Stimulated activated CD4-positive, alpha-beta T cell treated with anti-CD3 and anti-CD28 coated beads, Interleukin-15, amount 100 ng/mL, for 24 hours (primary cell): ENCODE results near the gene HNRNPLL.
"Not testable (repeated sequence)": the region's sequence is repeated elsewhere in the genome, so short reads cannot be mapped to it uniquely, and the experiment has no call there.

ENCODE experiments used
- DNase-seq: peaks from one replicate; pipeline ENCODE4 v3.0.0-alpha.2; 2020

HNRNPLL gene

DNA sequence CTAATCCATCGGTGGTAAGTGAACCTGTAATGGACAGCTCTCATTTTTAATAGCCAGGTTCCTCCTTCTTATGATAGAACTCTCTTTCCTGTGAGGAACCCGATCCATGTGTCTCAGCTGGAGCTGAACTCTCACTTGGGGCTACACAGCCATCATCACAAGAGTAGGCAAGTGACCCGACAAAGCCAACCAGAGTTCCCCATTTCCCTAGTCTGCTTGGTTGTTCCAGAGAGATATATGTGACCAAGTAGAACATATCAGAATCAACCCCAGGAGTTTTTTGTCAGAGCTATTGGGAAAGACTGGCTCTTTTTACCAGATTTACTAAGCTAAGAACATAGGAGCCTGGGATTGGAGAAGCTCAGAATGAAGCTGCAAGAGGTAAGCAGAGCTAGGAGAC is 14.6 kb upstream of the HNRNPLL start:
- no peak for DNase-seq

DNA sequence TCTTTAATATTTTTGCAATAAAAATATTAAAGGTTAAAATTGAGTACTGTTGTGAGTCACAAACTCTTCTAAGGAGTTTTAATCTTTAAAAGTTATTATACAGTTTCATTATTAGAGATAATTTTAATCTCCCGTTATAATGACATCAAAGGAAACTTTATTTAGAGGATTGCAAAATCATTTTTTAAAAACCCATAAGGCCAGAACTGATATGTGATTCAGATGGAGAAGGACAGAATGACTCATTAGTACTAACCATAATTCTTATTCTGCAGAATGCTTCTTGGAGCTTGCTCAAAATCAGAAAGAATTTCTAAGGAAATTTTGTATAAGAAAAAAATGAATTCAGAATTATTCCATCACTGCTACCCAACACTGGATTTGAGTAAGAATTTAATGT is 12.5 kb upstream of the HNRNPLL start:
- DNase-seq, result no peak

DNA sequence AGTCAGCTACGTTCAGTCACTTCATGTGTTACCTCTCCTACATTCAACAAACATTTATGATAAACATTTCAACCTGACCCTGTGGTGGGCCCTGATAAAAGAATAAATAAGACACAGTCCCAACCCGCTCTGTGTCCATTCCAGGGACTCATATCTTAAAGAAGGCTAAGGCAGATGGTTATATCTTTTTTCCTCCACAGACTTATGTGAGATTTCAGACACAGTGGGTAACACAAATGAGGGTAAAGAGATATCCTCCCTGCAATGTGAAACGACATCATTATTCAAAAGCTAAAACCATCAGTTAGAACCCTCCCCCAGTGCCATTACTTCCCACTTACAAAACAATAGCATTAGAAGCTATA is 11.1 kb upstream of the HNRNPLL start:
- DNase-seq, result no peak

DNA sequence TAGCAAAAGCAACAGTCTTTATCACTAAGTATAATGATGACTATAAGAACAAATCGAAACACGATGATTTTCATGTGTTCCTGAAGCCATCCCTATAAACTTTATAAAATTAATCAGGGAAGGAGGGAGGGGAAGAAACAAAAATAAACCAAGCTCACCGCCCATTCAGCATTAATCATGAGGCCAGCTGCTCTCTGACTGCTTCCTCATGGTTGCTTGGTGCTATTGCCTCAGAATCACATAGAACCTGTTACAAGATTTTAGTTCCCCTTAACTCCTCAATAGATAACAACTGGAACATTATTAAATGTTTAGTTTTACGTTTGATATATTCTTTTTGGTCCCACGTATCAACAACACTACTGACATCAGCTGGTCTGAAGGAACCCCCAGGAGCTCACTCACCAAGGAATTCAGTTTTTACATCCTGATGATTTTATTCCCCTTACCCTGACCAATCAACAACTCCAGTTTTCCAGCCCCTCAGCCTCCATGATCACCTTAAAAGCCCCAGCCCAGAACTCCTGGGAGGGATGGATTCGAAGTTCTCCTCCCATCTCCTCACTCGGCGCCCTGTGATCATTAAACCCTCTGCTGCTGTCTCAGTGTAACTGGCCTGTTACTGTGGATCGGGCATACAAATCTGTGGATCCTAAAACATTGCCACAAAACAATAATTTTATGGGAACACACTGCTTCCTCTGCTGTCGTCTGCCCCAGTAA is 10.6 kb upstream of the HNRNPLL start:
- no peak for DNase-seq

DNA sequence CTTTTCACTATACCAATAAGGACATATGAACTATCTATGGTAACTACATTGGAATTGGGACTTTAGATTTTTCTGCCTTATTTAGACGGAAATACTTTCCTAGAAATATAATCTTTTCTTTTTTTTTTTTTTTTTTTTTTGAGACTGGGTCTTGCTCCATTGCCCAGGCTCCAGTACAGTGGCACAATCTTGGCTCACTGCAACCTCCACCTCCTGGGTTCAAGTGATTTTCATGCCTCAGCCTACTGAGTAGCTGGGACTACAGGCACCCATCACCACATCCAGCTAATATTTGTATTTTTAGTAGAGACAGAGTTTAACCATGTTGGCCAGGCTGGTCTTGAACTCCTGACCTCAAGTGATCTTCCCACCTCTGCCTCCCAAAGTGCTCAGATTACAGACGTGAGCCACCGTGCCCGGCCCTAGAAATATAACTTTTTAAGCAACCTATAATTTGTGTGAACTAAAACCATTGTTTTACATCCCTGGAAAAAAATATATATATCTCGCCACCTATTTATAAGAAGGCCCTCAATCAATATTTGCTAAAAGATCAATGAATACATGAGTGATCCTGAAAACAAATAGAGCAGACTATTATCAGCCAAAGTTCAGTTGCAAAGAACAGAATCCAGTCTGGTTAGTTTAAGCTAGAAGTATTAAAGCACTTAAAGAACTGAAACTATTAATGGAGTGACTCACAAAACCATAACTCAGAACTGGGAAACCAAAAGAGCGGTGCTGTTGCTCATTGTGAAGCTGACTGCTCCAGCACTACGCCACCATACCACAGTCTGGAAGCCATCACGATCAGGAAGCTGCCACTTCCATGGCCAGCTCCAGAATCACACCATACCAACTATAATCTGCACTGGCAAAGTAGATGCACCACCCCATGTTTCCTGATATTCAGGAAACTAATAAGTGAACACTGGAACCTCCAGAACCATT is 8.4 kb upstream of the HNRNPLL start:
- DNase-seq, result peak; percentile 63

DNA sequence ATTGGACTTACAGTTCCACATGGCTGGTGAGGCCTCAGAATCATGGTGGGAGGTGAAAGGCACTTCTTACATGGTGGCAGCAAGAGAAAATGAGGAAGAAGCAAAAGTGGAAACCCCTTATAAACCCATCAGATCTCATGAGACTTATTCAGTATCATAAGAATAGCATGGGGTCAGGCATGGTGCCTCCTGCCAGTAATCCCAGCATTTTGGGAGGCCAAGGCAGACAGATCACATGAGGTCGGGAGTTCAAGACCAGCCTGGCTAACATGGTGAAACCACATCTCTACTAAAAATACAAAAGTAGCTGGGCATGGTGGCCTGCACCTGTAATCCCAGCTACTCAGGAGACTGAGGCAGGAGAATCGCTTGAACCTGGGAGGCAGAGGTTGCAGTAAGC is 6.5 kb upstream of the HNRNPLL start:
- not testable (repeated sequence) for DNase-seq

DNA sequence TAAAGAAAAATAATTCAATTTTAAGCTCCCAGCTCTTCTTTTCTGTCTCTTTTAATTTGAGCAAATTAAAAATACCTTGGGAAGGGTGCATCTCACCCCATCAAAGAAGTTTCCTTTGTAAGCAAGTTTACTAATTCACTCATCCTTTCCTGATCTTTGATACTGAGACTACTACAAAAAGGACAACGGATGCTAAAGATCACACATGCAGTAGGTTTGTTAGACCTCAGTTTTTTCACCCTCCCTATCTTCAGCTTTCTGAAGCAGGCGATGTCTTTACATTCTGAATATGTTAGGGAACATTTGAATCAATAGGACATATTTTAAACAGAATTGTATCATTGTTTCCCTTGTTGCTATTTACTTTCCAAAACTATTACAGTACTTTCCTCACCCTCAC is 6.0 kb upstream of the HNRNPLL start:
- no peak for DNase-seq

DNA sequence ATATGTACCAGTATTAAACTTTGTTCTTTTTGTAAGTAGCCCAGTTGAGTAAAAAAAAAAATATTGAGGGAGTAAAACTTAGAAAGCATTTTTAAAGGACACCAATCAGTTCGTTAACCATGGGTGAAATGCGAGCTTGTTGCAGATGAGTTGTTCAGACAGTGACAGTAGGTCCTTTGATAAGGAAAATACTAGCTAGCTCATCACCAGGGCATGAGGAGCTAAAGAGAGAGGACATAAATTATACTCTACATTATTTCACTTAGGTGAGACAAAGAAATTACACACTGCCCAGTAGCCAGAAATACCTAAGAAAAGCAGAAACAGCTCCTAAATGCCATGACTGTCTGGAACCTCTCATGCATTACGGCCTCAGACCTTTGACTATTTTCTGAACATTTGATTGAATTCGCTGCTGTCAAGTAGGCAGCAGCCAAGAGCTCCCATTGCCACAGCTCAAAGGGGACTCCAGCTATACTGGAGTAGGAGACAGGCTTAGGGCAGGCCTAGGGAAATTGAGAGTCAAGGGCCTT is 2.6 kb upstream of the HNRNPLL start:
- DNase-seq, result no peak

DNA sequence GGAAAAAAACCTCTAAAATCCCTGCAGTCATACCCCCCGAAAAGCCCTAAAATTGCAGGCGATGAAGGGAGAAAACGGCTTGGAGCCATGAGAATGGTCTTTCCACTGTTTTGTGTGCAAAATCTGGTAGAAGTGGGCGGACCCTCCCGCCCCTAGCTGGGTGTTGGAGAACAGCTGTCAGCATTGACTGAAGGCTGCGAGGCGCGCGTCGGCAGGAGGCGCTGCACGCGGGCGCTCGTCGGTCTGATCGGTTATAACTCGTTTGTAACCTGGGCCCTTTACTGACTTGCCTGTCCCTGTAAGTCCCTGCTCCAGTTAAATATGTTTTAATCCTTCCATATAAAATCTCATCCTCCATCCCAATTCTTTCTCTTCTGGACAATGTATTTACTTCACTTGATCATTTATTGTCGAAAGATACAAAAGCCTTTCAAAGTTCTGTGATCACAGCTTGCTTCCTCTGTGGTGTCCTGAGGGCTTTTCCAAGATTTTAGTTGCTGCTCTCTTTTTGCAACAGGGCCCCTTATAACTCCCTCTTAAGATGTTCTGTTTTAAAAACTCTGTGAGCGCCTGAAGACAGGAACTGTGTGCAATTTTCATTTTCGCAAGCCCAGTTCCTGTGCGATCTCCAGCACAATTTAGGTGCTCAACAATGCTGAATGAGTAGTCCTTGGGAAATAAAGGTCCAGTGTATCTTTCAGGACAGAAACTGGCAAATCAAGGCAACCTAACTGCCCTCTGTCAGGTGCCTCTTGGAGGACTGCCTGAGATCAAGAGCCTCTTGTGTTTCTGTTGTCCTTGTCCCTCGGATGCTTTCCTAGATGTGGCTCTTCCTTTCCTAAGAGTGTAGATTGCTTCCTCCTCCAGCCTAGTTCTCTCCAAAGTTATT is 918 bp upstream of the HNRNPLL start:
- DNase-seq, result peak; percentile 88

DNA sequence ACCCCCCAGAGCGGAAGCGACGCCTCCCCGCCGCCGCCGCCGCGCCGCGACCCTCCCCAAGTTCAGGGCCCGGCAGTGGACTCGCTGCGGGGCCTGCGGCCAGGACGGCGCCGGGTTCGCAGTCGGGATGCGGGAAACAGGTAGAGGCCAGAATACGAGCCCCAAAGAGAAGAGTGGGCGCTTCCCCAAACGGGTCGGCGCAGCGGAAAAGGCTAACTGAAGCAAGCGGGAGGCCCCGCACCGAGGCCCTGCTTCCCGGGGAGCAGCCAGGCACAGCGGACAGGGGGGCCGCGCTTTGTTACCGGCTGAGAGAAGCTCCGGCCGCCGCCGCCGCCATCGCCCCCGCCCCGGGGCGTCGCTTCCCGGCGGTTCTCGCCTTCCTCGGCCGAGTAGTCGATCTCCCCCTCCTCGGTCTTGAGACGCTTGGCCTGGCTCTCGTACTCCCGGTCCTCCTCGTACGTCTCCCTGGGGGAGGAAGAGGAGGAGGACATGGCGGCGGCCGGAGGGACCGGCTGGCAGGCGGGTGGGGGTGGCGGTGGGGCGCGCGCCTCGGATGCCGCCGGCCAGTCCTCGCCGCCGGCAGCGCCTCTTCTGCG is 494 bp downstream of the HNRNPLL start:
- DNase-seq, result peak; percentile 54

DNA sequence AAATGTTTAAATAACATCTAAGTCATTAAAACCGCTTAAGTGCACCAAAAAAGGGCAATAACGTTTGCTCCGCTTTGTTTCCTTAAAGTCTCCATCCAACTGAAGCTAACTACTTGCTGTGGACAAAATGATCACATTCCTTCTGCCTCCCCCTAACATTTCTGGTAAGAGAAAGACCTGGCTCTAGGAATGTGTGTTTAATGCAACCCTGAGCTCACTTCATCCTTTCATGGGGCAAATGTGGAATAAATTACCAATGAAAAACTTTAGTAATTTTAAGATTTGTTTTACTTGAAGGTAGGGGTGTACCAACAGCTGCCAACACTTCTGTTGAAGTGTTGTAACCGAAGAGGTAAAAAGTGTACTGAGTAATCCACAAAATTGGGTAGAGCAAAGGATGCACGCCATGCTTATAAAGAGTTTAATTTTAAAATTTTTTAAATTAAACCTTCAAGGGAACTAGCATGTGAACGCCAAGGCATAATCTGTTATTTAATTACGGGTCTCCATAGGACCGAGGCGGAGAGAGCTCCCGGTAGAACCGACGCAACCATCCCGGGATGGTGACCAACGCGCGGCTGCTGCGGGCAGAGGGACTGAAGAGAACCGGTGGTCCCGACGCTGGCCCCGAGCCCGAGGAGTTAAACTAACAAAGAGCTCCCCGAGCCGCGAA is 1.1 kb downstream of the HNRNPLL start:
- DNase-seq, result no peak

DNA sequence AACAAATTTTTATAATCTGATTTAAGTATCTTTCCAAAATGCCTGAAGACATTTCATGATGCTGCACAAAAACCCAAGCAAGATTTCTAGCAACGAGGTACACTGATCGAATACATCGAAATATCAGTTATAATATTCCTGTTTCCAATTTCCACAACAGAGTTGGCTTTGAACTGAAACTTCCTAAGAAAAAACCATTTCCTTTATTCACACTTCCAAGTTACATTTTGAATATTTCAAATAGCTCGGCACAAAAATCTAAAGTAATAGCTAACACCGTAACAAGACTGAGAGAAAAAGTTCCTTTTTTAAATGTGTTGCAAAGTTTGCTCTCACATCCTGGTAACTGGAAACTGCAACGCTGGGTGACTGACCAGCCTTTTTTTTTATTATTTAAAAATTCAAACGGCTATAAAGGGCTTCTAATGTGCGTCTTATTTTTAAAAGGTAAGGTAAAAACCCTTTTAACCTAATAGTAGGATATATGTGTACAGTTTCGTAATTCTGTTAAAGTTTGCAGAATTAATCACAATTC is 1.7 kb downstream of the HNRNPLL start:
- DNase-seq, result no peak

DNA sequence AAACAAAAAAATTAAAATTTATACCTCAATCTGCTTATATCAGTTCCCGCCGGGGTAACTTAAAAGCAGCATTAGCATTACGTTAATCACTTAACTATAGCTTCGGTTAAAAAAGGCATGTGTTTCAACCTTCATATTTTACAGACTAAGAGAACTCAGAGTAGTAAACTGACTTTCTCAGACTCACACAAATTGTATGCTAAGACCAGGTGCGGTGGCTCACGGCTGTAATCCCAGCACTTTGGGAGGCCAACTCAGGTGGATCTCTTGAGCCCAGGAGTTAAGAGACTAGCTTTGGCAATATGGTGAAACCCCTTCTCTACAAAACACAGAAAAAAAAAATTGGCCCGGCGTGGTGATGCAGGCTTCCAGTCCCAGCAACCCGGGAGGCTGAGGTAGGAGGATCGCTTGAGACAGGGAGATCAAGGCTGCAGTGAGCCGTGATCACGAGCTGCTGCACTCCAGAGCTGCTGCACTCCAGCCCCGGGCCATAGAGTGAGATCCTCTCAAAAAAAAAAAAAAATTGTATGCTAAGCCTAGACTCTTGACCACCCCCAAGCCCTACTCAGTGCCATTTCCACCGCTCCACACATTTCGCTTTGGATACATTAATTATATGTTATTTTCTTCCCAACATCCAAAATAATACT is 2.4 kb downstream of the HNRNPLL start:
- peak; percentile 32 for DNase-seq

DNA sequence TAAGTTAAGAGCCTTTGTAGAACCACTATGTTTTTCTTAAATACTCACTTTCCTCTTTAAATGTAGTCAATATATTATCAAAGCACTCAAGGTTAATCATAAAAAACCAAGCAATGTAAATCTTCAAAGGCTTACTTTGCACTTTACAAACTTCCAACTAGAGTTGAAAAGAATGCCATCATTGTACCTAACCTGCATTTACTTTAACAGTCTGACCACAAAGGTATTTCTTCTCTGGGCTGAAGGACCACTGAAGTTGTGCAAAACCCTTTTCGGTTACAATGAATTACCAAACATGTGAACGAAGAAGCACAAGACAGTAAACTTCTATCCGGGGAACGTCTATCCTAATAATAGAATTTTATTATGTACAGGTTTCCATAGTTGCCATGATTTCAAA is 3.0 kb downstream of the HNRNPLL start:
- DNase-seq, result no peak

DNA sequence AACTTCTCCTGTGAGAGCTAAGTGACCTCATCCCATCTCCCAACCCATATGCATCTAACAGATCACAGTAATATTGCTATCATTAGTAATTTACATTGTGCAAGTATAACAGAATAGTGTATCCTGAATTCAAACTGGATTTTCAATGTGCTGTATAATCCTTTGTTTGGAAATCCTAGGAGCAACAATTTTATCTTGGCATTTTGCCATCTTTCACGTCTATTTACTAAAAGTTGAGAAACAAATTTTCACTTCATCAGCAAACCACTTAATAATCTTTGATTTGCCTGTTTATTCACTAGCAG is 3.8 kb downstream of the HNRNPLL start:
- no peak for DNase-seq

DNA sequence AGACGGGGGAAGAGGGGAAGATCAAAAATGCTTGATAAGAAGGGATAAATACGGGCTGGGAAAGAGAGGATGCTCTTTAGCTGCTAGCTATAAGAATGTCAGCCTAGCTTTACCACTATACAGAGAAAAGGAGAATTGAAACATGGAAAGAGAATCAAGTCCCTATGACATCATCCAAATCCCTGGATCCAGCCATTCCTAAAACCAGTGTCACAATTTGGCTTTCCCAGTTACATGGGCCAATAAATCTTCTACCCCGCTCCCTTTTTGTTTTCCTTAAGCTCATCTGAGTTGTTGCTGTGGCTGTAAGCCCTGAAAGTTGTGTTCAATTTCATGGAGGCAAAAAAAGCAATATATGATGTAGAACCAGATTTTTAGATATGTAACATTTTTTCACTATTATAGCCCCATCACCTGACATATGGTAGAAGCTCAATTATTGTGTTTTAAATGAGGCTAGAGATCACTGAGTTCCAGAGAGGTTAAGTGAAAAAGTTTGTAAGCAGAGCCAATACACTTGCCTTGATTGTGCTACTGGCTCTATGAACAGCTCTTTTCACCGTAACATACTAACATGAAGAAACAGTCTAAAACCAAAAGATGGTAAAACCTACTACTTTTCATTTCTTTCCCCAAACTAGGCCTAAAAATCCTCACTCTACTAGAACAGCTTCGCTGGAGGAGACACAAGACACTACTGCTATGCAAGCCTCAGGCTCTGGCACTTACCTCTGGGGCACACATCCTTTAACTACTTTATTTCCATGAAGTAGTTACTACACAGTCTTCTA is 4.3 kb downstream of the HNRNPLL start:
- no peak for DNase-seq

DNA sequence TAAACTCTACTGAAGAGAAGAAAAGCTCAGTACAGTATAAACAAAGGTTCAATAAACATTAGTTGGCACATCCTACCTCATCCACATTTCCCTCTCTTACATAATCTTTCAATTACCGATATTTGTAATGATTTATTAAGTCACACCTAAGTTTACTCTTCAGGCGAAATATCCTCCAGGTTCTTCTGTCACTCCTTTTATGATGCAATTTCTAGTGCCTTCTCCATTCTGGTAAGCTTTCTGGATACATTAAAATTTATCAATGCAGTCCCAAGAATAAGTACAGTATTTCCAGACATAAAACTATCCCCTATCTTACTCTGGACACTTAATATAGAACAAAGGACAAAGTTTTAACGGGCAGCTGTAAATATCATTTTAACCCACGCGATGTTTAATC is 5.6 kb downstream of the HNRNPLL start:
- DNase-seq, result no peak

DNA sequence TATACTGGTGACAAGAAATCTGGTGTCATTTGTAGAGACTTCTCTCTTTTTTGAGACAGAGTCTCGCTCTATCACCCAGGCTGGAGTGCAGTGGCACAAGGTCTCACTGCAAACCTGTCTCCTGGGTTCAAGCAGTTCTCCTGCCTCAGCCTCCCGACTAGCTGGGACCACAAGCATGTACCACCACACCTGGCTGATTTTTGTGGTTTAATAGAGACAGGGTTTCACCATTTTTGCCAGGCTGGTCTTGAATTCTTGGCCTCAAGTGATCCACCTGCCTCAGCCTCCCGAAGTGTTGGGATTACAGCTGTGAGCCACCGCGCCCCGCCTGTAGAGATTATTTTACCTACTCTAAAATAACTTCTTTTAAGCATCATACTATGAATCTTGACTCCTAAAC is 6.5 kb downstream of the HNRNPLL start:
- DNase-seq, result no peak

DNA sequence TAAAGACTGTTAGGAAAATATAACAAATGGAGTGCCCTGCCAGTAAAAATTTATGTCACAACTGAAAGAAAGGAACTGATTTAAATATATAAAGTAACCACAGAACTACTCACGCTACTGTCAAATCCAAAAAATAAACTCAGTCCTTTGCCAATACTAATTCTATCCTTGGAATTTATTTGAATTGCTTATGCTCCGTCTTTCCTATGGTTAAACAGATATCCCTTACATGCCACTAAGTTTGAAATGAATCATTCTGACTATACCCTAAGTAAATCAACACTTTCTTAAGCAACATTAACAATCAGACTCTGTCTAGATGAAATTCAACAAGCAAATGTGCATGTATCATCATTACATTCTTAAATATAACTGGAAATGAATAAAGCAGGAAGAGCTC is 9.8 kb downstream of the HNRNPLL start:
- no peak for DNase-seq

DNA sequence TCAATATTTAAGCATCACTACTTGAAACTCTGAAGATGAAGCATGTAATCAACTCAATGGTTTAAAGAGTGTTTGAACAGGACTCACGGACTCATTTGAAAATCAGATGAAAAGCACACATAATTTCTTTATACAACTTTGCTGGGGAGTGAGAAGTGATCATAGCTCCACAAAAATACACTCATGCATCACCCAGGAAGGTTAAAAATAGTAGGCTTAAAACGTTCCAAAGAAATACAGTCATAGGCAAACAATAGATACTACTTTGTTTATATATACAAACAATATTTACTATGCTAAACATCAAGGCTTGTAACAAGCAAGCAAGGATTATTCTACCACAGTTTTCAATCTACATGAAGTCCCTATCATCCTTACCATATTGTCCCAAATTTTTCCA is 11.6 kb downstream of the HNRNPLL start:
- no peak for DNase-seq

DNA sequence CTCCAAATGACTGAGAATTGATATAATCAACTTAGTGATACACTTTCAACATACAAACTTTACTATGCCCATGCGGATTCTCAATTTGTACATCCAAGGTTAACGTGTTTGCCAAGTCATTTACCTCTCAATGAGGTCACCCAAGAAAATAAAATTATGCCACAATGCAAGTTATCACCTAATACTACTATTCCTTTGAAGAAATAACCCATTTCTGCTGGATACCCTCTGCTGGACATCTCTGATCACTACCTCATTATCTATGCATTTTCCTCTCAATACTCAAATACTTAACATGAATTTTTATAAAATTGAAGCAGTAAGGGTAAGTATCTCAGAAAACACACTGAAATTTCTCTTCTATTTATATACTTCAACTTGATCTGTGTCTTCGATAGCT is 12.7 kb downstream of the HNRNPLL start:
- DNase-seq, result no peak
